HG02973 (cell line): ENCODE data around the gene NDST1.
"Not testable (repeated sequence)": the region's sequence is repeated elsewhere in the genome, so short reads cannot be mapped to it uniquely, and the experiment has no call there.

Experiments used
- ATAC-seq: cut with Tn5 transposase; IDR thresholded peaks from one replicate; pipeline ENCODE4 v1.9.1; 2021; ENCODE audit warnings: moderate library complexity; ENCODE audit not compliant: unreplicated experiment

Gene NDST1

DNA sequence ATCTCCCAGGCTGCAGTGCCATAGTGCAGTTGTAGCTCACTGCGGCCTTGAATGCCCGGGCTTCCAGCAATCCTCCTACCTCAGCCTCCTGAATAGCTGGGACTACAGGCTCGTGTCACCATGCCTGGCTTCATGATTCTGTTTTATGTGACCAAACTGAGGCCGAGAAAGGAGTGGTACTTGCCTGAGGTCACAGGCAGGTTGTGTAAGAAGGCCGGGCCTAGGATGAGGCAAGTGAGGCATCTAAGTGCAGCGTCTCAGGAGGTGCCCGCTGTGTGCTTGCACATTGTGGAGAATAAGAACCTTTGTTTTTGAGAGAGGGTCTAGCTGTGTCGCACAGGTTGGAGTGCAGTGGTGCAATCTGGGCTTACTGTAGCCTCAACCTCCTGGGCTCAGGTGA lies 2.1 kb upstream of the NDST1 start:
- no peak for ATAC-seq

DNA sequence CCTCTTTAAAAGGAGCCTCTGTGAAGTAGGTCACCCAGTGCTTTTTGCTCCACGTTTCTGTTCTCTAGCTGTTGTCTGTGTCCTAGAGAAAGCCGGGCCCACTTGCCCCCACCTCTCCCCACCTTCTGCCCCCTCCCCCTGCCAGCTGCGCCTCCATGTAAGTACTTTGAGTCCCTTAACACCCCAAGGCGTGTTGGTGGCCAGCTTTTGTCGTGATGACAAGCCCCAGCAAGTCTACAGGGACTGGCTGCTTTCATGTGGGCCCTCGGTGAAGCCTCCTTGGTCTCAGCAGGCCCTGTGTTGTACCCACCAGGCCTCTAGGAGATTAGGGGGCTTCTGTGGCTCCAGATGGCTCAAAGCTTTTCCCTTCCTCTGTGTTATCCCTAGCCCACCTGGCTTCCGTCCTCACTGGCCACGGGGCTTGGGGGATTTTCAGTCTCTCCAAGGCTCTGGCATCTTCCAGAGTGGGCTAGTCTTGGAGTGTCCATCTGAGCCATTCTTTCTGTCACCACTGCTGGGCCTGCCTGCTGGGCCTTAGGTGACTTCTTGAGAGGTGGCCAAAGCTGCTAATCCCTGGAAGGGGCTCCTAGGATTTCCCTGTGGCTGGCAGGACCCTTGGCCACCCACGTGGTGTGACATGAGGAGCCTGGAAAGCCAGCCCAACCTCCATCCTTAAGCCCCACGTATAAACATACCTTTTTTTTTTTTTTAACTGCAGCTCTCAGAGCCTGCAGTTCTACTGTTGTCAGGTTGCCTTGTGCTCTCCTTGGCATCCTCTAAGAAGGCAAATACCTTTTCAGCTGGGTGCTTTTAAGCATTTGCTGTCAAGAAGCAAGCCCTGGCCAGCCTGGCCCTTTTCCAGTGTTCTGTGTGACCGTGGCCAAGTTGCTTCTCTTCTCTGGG lies 1.1 kb upstream of the NDST1 start:
- ATAC-seq, result no peak

- no peak for ATAC-seq
Measured at GRCh38 chr5:150508277-150508640, 328 bp downstream of the NDST1 start.

DNA sequence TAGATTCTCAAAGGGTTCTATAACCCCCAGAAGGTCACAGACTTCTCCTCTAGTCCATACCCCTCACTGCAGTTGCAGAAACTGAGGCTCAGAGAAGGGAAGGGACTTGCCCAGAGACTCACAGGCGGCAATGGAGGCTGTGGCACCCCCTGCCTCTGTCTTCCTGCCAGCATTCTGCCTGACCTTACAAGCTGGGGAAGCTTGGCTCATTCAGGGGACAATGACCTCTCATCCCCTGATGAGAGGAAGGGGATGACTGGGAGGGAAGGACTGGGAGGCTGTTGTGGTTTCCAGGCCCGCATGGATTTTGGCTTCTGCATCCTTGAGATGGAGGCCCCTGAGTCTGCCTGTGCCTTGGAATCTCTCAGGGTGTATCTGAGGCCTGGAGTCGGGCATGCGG lies 897 bp downstream of the NDST1 start:
- ATAC-seq, result no peak

GRCh38 chr5:150509992-150510391 lies 2.1 kb downstream of the NDST1 start:
- ATAC-seq, result no peak

GRCh38 chr5:150510460-150511263 lies 2.7 kb downstream of the NDST1 start:
- ATAC-seq, result no peak

DNA sequence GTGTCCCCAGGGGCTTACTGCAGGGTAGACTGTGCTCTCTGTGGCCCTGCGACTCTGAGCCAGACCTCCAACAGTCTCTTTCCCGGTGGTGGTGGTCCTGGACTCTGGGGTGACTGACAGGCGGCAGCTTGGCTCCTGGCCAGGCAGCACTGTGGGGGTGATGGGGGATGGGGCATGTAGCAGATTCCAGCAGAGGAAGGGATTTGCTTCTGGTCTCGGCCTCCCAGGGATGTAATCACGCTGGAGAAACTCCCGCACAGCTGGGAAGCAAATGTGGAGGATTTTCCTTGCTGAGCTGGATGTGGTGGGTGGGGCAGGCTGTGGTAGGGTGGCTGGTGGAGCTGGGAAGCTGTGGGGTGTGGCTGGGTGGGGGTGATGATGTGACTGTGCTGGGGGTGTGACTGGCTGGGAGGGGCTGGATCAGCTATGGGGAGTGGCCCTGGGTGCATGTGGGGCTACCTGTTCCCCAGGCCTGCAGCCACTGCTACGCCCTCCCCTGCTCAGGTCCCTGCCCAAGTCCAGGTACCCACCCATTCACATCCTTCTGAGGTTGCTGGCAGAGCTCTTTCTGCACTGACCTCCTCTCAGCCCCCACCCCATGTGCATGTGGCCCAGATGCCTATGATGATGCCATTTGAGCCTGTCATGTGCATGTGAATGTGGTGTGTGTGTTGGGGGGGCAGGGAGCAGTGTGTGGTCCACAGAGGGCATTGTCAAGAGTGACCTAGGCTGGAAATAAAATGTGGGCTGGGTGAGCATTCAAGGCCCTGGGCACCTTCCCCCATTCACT lies 3.8 kb downstream of the NDST1 start:
- ATAC-seq, result no peak

GRCh38 chr5:150512368-150512747 lies 4.4 kb downstream of the NDST1 start:
- no peak for ATAC-seq

DNA sequence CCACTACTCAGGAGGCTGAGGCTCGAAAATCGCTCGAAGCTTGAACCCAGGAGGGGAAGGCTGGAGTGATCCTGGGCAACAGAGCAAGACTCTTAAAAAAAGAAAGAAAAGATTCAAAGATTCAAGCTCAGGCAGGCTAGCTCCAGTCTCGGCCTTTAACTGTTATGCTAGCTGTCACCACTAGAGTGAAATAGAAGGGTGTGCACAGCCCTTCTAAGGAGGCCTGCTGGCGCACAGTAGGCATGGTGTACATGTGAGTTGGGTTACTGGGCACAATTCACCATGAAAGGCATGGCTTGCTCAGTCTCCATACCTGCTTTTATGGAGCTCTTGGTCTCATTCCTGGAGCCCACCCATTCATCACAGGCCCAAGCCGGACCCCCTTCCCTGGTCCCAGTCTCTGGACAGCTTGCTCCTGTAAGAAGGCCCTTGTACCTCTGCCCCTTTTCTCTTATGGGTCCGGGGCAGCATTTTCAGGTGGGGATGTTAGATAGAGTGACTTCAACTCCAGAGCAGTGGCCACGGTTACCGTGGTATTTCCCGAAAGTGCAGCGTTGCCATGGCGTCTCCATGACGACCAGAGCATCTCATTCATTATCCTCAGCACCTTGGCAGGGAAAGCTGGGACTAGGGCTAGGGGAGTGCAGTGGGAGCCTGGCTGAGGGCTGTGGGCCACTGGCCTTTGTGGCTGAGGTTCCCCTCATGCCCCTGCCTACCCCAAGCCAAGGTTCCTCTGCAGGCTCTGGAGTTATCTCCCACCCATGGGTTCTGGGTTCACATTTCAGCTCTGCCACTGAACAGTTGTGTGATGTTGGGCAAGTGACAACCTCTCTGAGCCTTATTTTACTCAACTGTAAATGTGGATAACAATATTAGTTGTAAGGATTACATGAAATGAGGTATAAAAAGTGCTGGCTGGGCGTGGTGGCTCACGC lies 5.7 kb downstream of the NDST1 start:
- no peak for ATAC-seq

DNA sequence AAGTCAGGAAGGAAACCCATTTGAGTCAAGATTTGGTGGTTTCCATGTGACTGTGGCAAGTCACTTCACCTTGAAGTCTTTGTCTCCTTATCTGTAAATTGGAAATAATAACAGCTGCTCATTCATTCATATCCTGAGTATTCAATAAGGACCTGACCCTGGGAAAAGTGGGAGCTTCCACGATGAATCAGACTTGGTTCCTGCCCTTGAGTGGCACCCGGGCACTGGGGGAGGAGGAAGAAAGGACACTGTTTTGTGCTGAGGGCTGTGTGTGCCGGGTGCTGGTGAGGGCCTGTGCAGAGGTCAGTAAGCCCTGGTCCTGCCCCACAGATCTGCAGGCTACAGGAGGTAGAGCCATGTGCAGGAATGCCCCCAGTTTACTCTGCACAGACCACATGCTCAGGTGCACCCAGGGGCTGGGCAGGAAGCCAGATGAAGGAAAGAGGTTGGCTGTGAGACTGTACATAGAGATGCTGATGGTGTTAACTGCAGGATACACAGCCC lies 6.8 kb downstream of the NDST1 start:
- no peak for ATAC-seq

DNA sequence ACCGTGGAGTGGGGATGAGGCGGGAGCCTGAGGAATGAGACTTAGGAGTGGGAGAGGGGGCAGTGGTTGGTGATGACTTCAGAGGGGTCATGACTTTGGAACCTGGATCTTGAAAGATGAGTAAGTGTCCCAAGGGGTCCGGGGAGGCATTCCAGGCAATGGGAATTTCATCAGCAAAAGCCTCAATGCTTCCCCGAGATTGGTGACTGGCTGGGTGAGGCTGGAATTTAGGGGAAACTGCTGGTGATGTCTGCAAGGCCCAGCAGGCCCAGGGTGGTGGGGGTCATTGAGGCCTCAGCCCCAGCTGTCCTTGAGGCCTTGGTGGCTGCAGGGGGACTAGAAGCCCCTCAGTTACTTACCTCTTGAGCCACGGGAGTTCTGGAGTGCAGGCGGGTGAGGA lies 7.5 kb downstream of the NDST1 start:
- no peak for ATAC-seq

DNA sequence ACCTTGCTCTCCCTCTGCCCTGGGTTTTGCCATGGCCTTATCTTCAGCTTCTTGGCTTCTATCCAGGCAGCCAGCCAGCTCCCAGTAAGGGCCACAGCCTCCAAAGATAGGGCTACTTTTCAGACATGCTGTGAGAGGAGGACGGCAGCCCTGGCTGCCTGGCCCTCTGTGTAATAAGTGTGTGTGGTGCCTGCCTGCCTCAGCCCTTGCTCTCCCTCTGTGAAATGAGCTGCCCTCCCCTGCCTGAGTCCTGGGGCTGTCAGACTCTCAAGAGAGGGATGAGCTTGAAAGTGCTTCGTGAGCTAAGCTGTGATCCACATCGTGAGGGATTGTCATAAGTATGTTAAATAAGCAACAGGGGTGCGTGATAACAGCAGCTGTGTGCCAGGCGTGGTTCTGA lies 8.1 kb downstream of the NDST1 start:
- no peak for ATAC-seq

- ATAC-seq, result no peak
Measured at GRCh38 chr5:150517272-150518152, 9.6 kb downstream of the NDST1 start.

- not testable (repeated sequence) for ATAC-seq
Measured at GRCh38 chr5:150518712-150519559, 11.0 kb downstream of the NDST1 start.

GRCh38 chr5:150519560-150519945 lies 11.6 kb downstream of the NDST1 start:
- no peak for ATAC-seq

GRCh38 chr5:150519978-150520377 lies 12.0 kb downstream of the NDST1 start:
- no peak for ATAC-seq

DNA sequence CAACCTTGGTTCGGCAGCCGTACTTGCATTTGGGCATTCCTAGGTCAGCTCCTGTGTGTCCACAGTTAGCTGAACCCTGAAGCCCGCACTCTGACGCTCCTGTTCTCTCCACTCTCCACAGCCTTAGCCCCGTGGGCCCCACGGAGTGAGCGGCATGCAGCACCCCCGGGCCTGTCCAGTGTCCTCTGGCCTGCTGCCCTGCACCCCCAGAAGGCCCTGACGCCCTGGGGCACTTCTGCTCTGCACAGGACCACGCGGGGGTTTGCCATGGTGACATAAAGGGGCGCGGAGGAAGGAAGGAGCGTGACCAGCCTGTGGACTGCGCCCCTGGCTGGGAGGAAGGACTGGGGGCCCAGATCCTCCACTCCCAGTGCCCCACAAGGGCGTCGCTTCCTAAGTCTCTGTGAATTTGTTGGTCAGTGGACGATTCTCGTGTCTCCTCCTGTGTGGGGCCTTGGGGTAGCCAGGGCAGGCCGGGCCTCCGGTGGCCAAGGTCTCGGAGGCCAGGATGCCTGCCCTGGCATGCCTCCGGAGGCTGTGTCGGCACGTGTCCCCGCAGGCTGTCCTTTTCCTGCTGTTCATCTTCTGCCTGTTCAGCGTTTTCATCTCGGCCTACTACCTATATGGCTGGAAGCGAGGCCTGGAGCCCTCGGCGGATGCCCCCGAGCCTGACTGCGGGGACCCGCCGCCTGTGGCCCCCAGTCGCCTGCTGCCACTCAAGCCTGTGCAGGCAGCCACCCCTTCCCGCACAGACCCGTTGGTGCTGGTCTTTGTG lies 13.0 kb downstream of the NDST1 start:
- no peak for ATAC-seq

- ATAC-seq, result no peak
Measured at GRCh38 chr5:150521522-150521817, 13.5 kb downstream of the NDST1 start.
